IMR-90 (cell line): ENCODE data around the gene TRAPPC3. TPM values are rescaled to one million over a fixed set of nuclear protein-coding genes. Genes with fewer than 3 reads are reported as not detected.
A peak's percentile ranks its signal among the peaks of the same experiment; 100 is the strongest.

Source experiments
- ATAC-seq: fragments of 200-7000 bp; cut with Tn5 transposase; 2 replicates; pipeline ENCODE4 v1.9.1; 2020; ENCODE audit warnings: low read depth, mild to moderate bottlenecking, moderate library complexity
- BruUV-seq: library from RNA; stranded (reverse); fragments of 400-500 nt; replicated peaks from 2 replicates; lab custom pipeline; 2021; lab: Mats Ljungman, UMichigan
- CTCF ChIA-PET: fragments of 300-600 bp; formaldehyde crosslinking; extraction: SDS; loops from one replicate; lab custom pipeline; 2021; ENCODE audit warnings: antibody characterized with exemption; lab: Yijun Ruan, JAX
- POLR2A ChIA-PET: fragments of 300-600 bp; sonication (Branson Sonifier 250); formaldehyde crosslinking; loops from one replicate; lab custom pipeline; 2022; ENCODE audit warnings: antibody characterized with exemption; ENCODE audit not compliant: unreplicated experiment; lab: Charles Lee
- DNase-seq: peaks from one replicate; pipeline ENCODE4 v3.0.0; 2013
- H2AFZ ChIP-seq: replicated peaks from 2 replicates; pipeline ENCODE3; 2013; ENCODE audit warnings: low read length, mild to moderate bottlenecking; ENCODE audit not compliant: poor library complexity
- H2AK5ac ChIP-seq: 2 replicates; pipeline ENCODE4 v1.6.1; 2013; ENCODE audit warnings: low read depth, low read length, inconsistent platforms
- H2AK9ac ChIP-seq: replicated peaks from 2 replicates; pipeline ENCODE3; 2013; ENCODE audit warnings: mild to moderate bottlenecking, low read depth, low read length, moderate library complexity; ENCODE audit not compliant: poor library complexity
- H2BK120ac ChIP-seq: 2 replicates; pipeline ENCODE4 v1.6.1; 2013; ENCODE audit warnings: low read depth, low read length, inconsistent platforms
- H2BK15ac ChIP-seq: 3 replicates; pipeline ENCODE4 v1.6.1; 2013; ENCODE audit warnings: low read depth, low read length, inconsistent platforms
- H2BK20ac ChIP-seq: 2 replicates; pipeline ENCODE4 v1.6.1; 2013; ENCODE audit warnings: low read depth, mild to moderate bottlenecking, inconsistent platforms, low read length, moderate library complexity
- H2BK5ac ChIP-seq: 2 replicates; pipeline ENCODE4 v1.6.1; 2013; ENCODE audit warnings: mild to moderate bottlenecking, low read depth, low read length, inconsistent platforms; ENCODE audit not compliant: poor library complexity, severe bottlenecking
- H3K14ac ChIP-seq: replicated peaks from 2 replicates; pipeline ENCODE4 v1.6.1; 2013; ENCODE audit warnings: low read depth, low read length, inconsistent platforms
- H3K18ac ChIP-seq: 2 replicates; pipeline ENCODE4 v1.6.1; 2013; ENCODE audit warnings: low read depth, low read length, control low read depth
- H3K23ac ChIP-seq: 2 replicates; pipeline ENCODE4 v1.6.1; 2013; ENCODE audit warnings: low read depth, low read length, inconsistent platforms
- H3K27ac ChIP-seq: 2 replicates; pipeline ENCODE4 v1.5.1; 2013; ENCODE audit warnings: mild to moderate bottlenecking, control low read depth, low read length; ENCODE audit not compliant: insufficient read depth
- H3K27me3 ChIP-seq: 2 replicates; pipeline ENCODE4 v1.6.1; 2013; ENCODE audit warnings: low read length; ENCODE audit not compliant: control insufficient read depth, insufficient read depth
- H3K36me3 ChIP-seq: 2 replicates; pipeline ENCODE4 v1.6.1; 2013; ENCODE audit warnings: low read length, mixed read lengths; ENCODE audit not compliant: control insufficient read depth, insufficient read depth
- H3K4ac ChIP-seq: 2 replicates; pipeline ENCODE4 v1.6.1; 2013; ENCODE audit warnings: low read depth, low read length, inconsistent platforms
- H3K4me1 ChIP-seq: 2 replicates; pipeline ENCODE4 v1.6.1; 2013; ENCODE audit warnings: low read length, mixed read lengths; ENCODE audit not compliant: control insufficient read depth, insufficient read depth
- H3K4me2 ChIP-seq: 2 replicates; pipeline ENCODE4 v1.6.1; 2013; ENCODE audit warnings: low read depth, mild to moderate bottlenecking, control low read depth, low read length, moderate library complexity
- H3K4me3 ChIP-seq: 2 replicates; pipeline ENCODE4 v1.5.1; 2013; ENCODE audit warnings: low read depth, mild to moderate bottlenecking, control low read depth, low read length, moderate library complexity; ENCODE audit not compliant: insufficient read depth
- H3K56ac ChIP-seq: 2 replicates; pipeline ENCODE4 v1.6.1; 2013; ENCODE audit warnings: low read length, inconsistent platforms; ENCODE audit not compliant: insufficient read depth; ENCODE audit errors: extremely low read depth
- H3K79me1 ChIP-seq, 2 experiments: 2 replicates each; pipeline ENCODE4 v1.6.1; 2013; ENCODE audit warnings: low read length in 2 of 2, inconsistent platforms in 1 of 2, low read depth in 1 of 2
- H3K9ac ChIP-seq: 2 replicates; pipeline ENCODE4 v1.6.1; 2013; ENCODE audit warnings: low read depth, low read length, control low read depth
- H3K9me1 ChIP-seq: 2 replicates; pipeline ENCODE4 v1.6.1; 2013; ENCODE audit warnings: low read length, inconsistent platforms; ENCODE audit not compliant: insufficient read depth
- H3K9me3 ChIP-seq: 2 replicates; pipeline ENCODE4 v1.6.1; 2013; ENCODE audit warnings: low read length; ENCODE audit not compliant: control insufficient read depth, insufficient read depth
- H4K20me1 ChIP-seq: 2 replicates; pipeline ENCODE4 v1.6.1; 2013; ENCODE audit warnings: low read length, inconsistent platforms; ENCODE audit not compliant: insufficient read depth
- H4K5ac ChIP-seq: 2 replicates; pipeline ENCODE4 v1.6.1; 2013; ENCODE audit warnings: mild to moderate bottlenecking, low read depth, low read length, control low read depth
- H4K8ac ChIP-seq, 2 experiments: 2 replicates each; pipeline ENCODE4 v1.6.1; 2013; ENCODE audit warnings: low read depth in 2 of 2, low read length in 2 of 2, control low read depth in 1 of 2, inconsistent platforms in 1 of 2
- H4K91ac ChIP-seq: 2 replicates; pipeline ENCODE4 v1.6.1; 2013; ENCODE audit warnings: low read depth, low read length, inconsistent platforms; ENCODE audit not compliant: insufficient read depth
- MAFK ChIP-seq: IDR thresholded peaks from 2 replicates; pipeline ENCODE4 v1.6.1; 2012; ENCODE audit warnings: low read depth, low read length, improper control_type of control experiment
- RAD21 ChIP-seq: IDR thresholded peaks from 2 replicates; pipeline ENCODE4 v1.6.1; 2012; ENCODE audit warnings: low read length, improper control_type of control experiment
- RFX5 ChIP-seq: IDR thresholded peaks from 2 replicates; pipeline ENCODE4 v1.8.0; 2012; ENCODE audit warnings: low read depth, mild to moderate bottlenecking, low read length, moderate library complexity
- SMC3 ChIP-seq: fragments of 150-350 bp; IDR thresholded peaks from 2 replicates; pipeline ENCODE4 v1.6.1; 2016; ENCODE audit warnings: low read depth, mild to moderate bottlenecking, antibody characterized with exemption, low read length, moderate library complexity
- WGBS, 2 experiments: methylation state at CpG; one replicate each; pipeline versions ENCODE4 v1.1.5 to v1.1.7; 2013; ENCODE audit warnings: missing lambda C conversion rate in 2 of 2; ENCODE audit not compliant: insufficient read length in 1 of 2; ENCODE audit errors: extremely low coverage in 2 of 2; 5-methylcytosine and 5-hydroxymethylcytosine counted together
- dilution Hi-C: fragments of 300-500 bp; cut with HindIII; formaldehyde crosslinking; loops from one replicate; pipeline ENCODE4 v1.14.3; 2018; ENCODE audit warnings: low sequenced_read_pairs; ENCODE audit not compliant: unreplicated experiment
- in situ Hi-C: fragments of 300-500 bp; cut with MboI; formaldehyde crosslinking; loops from 3 replicates; pipeline ENCODE4 v1.14.3; 2019; ENCODE audit warnings: low sequenced_read_pairs, inconsistent platforms, mixed read lengths
- intact Hi-C: fragments of 100-400 bp; cut with micrococcal nuclease; formaldehyde crosslinking; loops from 2 replicates; pipeline ENCODE4 v1.10.0; 2022
- polyA plus RNA-seq, 3 experiments: library from polyadenylated mRNA; depleted of rRNA; stranded (reverse); fragments of >200 nt; gene quantifications; 2 replicates each; pipeline ENCODE4 v1.2.3, GENCODE V29; 2012; ENCODE audit warnings: low replicate concordance in 1 of 3
- total RNA-seq: library from RNA; depleted of rRNA; stranded (reverse); fragments of >200 nt; gene quantifications from 2 replicates; pipeline ENCODE4 v1.2.3, GENCODE V29; 2012
- TF ChIP-seq, protein P1 (sequence below): conservative IDR thresholded peaks from 2 replicates; pipeline ENCODE4 v1.5.1; 2012; ENCODE audit warnings: mild to moderate bottlenecking, low read depth, low read length, improper control_type of control experiment

The TRAPPC3 gene
- total and polyA plus RNA-seq, 2 of the 4 experiments (the other 2 are of a cell fraction): 76.0 to 77.8 TPM

DNA sequence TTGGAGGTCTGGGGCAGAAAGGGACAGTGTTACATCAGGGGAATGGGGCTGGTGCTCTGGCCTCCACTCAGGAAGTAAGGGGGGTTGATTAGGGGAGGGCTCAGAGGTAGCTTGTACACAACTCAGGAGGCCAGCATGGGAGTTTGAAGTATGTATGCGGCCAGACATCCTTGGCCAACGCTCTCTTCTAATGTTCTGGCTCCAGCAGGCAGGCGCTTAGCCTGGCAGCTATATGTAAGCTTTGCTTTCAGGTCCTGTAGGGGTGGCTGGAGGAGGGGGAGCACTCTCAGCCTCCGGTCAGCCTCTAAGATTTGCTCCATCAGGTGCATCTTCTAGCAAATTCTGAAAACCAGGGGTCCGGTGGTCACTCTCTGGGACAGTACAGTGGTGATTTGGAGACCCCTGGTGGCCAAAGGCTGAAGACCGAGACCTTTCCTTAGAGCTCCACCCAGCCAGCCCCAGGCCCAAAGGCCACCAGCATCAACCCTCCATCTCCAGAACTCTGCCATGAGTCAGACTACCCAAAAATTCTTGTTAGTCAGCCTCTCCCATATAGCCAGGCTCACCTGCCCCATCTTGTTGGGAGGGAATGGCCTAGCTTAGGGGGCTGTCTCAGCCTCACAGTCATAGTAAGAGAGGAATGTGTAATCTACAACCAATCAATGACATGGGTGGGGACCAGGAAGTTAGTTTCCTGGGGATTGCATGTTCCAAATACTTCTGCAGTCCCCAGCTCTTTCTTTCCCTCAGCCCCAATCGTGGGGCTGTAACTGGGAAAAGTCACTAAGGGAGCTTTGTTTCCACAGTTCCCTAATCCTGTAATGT, 14.6 kb downstream of the TRAPPC3 start:
- no peak overlapping the region for H4K5ac ChIP-seq
- peaks cover 11 to 34% of the 10 kb centered on the region in 2 experiments; a peak in 3 of 4 replicates for H3K79me1 ChIP-seq
- H3K36me3 ChIP-seq: peaks cover 17% of the 10 kb centered on the region
- H2BK15ac ChIP-seq: 0 out of 3 replicates have a peak overlapping the region, but pooled peaks have one; percentile 54
- H3K14ac ChIP-seq: 0 out of 2 replicates have a peak overlapping the region, but pooled peaks have one; percentile 28
- H3K27me3 ChIP-seq: no peaks in the 10 kb centered on the region
- no peak overlapping the region for H3K27ac ChIP-seq
- no TSS peak for BruUV-seq
- H2AK5ac ChIP-seq: peak overlapping the region; percentile 74
- DNase-seq (peak; percentile 38), ATAC-seq (peak; percentile 40)
- CTCF ChIA-PET: interaction anchor here (0.5 to 4.7 kb wide), 17 partner anchors 12 to 202 kb away, joined by 3 to 21 read pairs (median 4); partner anchors contain the start of gene TRAPPC3
- H3K4me1 ChIP-seq: peaks cover 26% of the 10 kb centered on the region
- H3K4ac ChIP-seq: peak overlapping the region; percentile 85
- 0% methylated on average over 1 of the region's 7 CpGs; no CpG with 5 or more reads in 1 of the 2 experiments for WGBS, 2 experiments
- H4K91ac ChIP-seq: no peak overlapping the region; the same call in 1 of the 2 replicates
- peaks cover 35% of the 10 kb centered on the region for H3K9me1 ChIP-seq
- H3K4me2 ChIP-seq: no peak overlapping the region
- H3K56ac ChIP-seq: no peak overlapping the region
- H2BK5ac ChIP-seq: no peak overlapping the region
- H3K18ac ChIP-seq: no peak overlapping the region
- peak overlapping the region; percentile 70 for H2AFZ ChIP-seq
- peak overlapping the region; percentile 57; the same call in 1 of the 2 replicates for H2BK20ac ChIP-seq
- peak overlapping the region; percentile 44; the same call in 1 of the 2 replicates for H2BK120ac ChIP-seq
- peak overlapping the region in 1 of 2 experiments; percentile 59; a peak in 1 of 4 replicates for H4K8ac ChIP-seq
- H4K20me1 ChIP-seq: no peaks in the 10 kb centered on the region
- no peak overlapping the region for H3K23ac ChIP-seq
- H3K9ac ChIP-seq: no peak overlapping the region
- TF ChIP-seq SMC3 (peak; percentile 65), MAFK (no peak), RAD21 (peak; percentile 76), RFX5 (no peak)
- TF ChIP-seq, protein P1, sequence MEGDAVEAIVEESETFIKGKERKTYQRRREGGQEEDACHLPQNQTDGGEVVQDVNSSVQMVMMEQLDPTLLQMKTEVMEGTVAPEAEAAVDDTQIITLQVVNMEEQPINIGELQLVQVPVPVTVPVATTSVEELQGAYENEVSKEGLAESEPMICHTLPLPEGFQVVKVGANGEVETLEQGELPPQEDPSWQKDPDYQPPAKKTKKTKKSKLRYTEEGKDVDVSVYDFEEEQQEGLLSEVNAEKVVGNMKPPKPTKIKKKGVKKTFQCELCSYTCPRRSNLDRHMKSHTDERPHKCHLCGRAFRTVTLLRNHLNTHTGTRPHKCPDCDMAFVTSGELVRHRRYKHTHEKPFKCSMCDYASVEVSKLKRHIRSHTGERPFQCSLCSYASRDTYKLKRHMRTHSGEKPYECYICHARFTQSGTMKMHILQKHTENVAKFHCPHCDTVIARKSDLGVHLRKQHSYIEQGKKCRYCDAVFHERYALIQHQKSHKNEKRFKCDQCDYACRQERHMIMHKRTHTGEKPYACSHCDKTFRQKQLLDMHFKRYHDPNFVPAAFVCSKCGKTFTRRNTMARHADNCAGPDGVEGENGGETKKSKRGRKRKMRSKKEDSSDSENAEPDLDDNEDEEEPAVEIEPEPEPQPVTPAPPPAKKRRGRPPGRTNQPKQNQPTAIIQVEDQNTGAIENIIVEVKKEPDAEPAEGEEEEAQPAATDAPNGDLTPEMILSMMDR: peak; percentile 64
- intact Hi-C loops: loop anchor here (1.0 kb wide), 1 partner anchor 35 kb away; no protein-coding TSS in a partner anchor
- dilution Hi-C loops: no loop called here
- no peak overlapping the region for H3K4me3 ChIP-seq
- in situ Hi-C loops: no loop called here
- peak overlapping the region; percentile 74 for H2AK9ac ChIP-seq
- H3K9me3 ChIP-seq: no peaks in the 10 kb centered on the region
- POLR2A ChIA-PET: no interaction called here
